Transverse colon (tissue), 3 donors: Measurements from ENCODE around the gene OR52A5.
"Not testable (repeated sequence)": the region's sequence is repeated elsewhere in the genome, so short reads cannot be mapped to it uniquely, and the experiment has no call there.

Experiments used
- CTCF ChIP-seq, 5 experiments: fragments of 200-600 bp in 3 of 5; fragments of 450-650 bp in 2 of 5; sonication (generic) in 3 of 5; IDR thresholded peaks; 1 replicate in 2 of 5; 2 replicates in 3 of 5; pipeline ENCODE4 v1.5.1; 2016 to 2017; ENCODE audit warnings: antibody characterized with exemption in 5 of 5, inconsistent platforms in 3 of 5, mild to moderate bottlenecking in 2 of 5, moderate library complexity in 1 of 5
- EP300 ChIP-seq: sonication (generic); formaldehyde crosslinking; IDR thresholded peaks from one replicate; pipeline ENCODE4 v1.6.1; 2017; ENCODE audit warnings: antibody characterized with exemption, low read depth
- POLR2A ChIP-seq: fragments of 450-650 bp; IDR thresholded peaks from one replicate; pipeline ENCODE4 v1.6.1; 2016; ENCODE audit warnings: antibody characterized with exemption, mild to moderate bottlenecking, moderate library complexity

GRCh38 chr11:5164807-5165206 is 26.7 kb upstream of the OR52A5 start:
- not testable (repeated sequence) for TF ChIP-seq CTCF (IDR thresholded peaks at IDR 0.05); POLR2A; EP300
